ENCODE results near the gene RNF133.

GRCh38 chr7:122724366-122724765, 25.4 kb upstream of the RNF133 start:
- no peak for TF ChIP-seq POLR2A (IDR thresholded peaks at IDR 0.05)
- TF ChIP-seq, protein P1, sequence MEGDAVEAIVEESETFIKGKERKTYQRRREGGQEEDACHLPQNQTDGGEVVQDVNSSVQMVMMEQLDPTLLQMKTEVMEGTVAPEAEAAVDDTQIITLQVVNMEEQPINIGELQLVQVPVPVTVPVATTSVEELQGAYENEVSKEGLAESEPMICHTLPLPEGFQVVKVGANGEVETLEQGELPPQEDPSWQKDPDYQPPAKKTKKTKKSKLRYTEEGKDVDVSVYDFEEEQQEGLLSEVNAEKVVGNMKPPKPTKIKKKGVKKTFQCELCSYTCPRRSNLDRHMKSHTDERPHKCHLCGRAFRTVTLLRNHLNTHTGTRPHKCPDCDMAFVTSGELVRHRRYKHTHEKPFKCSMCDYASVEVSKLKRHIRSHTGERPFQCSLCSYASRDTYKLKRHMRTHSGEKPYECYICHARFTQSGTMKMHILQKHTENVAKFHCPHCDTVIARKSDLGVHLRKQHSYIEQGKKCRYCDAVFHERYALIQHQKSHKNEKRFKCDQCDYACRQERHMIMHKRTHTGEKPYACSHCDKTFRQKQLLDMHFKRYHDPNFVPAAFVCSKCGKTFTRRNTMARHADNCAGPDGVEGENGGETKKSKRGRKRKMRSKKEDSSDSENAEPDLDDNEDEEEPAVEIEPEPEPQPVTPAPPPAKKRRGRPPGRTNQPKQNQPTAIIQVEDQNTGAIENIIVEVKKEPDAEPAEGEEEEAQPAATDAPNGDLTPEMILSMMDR (IDR thresholded peaks at IDR 0.05) = no peak
